Muscle of arm (tissue), 12 donors: ENCODE measurements around the gene TREML4. TPM values are rescaled to one million over a fixed set of nuclear protein-coding genes. Genes with fewer than 3 reads are reported as not detected.

Experiments
- DNase-seq: peaks from one replicate; pipeline ENCODE4 v3.0.0-alpha.2; 2013
- polyA plus RNA-seq, 12 donors: library from polyadenylated mRNA; unstranded; fragments of 120-200 nt; gene quantifications; one replicate each; pipeline ENCODE4 v1.2.1, GENCODE V29; 2013; ENCODE audit not compliant: insufficient read length in 12 of 12

TREML4 gene
- polyA plus RNA-seq, 12 donors = not detected

DNA sequence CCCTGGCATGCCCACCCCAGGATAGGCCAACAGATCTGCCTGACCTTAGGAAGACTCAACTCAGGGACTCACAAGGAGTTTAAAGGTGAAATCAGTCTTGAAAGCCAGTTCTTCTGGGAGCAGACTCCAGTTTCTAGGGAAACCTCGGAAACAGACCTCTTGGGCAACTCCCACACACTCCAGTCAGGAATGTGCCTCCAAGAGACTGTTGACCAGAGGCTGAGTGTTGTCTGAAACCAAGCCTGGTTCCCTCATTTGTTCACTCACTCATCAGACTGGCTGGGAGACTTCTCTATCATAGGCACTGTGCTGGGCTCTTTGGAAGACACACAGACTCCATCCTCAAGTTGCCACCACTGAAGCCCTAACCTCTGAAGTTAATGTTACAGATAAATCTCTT lies 56.6 kb downstream of the TREML4 start:
- no peak for DNase-seq

- DNase-seq = no peak
These were observed 58.6 kb downstream of the TREML4 start, which contains the start of gene TREM1 for GRCh38 chr6:41286544-41287346. Gene TREM1 (minus strand): TSS chr6:41286682. CDS start chr6:41286655, 27 bp downstream.

DNA sequence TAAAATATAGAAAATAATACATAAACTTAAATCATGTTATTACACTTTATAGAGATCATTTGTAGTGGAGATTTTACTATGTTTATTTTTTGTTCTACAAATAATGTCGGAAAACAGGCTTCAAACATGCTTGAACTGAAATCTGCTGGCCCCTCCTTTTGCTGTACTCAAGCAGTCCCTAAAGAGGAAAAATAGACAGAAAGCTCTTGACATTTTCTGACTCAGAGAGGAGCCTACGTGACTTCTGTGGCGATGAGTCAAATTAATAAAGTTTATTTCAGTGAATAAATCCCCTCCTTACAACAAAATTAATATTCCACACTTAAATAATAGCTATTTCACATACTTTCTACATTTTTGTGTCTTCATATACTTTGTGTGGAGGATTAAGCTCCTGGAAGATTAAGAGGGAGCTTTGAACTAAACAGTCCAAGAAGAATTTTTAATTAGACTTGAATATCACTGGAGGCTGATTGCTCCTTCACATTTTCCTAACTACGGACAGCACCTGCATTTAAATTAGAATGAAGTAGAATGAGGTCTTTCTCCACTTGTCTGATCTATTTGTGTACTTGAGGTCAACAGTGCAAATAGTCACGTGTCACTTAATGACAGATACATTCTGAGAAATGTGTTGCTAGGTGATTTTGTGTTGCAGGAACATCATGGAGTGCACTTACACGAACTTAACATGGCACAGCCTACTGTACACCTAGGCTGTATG lies 60.0 kb downstream of the TREML4 start:
- no peak for DNase-seq

Other genes starting within 250 kb of the TREML4 start
- gene UNC5CL, start 189.1 kb upstream of the TREML4 start, polyA plus RNA-seq = 10 to 100 TPM in 1 of 12 donors, 1 to 10 TPM in 10, not detected in 1; 1.8 to 15.4 (median 3.2) TPM
- 1 to 10 TPM in 5 of 12 donors, under 1 TPM in 4, not detected in 3; 0.25 to 2.1 (median 1.0) TPM for gene TSPO2, start 185.9 kb upstream of the TREML4 start, polyA plus RNA-seq
- 100 to 1,000 TPM in 11 of 12 donors, not detected in 1; 143 to 903 (median 431) TPM for gene APOBEC2, start 175.1 kb upstream of the TREML4 start, polyA plus RNA-seq
- gene OARD1, start 156.0 kb upstream of the TREML4 start, polyA plus RNA-seq = 10 to 100 TPM in 11 of 12 donors, not detected in 1; 10.7 to 33.4 (median 19.2) TPM
- 10 to 100 TPM in 11 of 12 donors, not detected in 1; 20.6 to 39.4 (median 29.9) TPM for gene NFYA, start 155.4 kb upstream of the TREML4 start, polyA plus RNA-seq
- 1 to 10 TPM in 1 of 12 donors, under 1 TPM in 3, not detected in 8; 0.20 to 1.0 (median 0.37) TPM for gene TREML1, start 74.0 kb upstream of the TREML4 start, polyA plus RNA-seq
- under 1 TPM in 8 of 12 donors, not detected in 4; 0.26 to 0.60 (median 0.41) TPM for gene TREM2, start 65.2 kb upstream of the TREML4 start, polyA plus RNA-seq
- under 1 TPM in 9 of 12 donors, not detected in 3; 0.08 to 0.58 (median 0.14) TPM for gene TREML2, start 27.2 kb upstream of the TREML4 start, polyA plus RNA-seq
- gene TREM1, start 58.3 kb downstream of the TREML4 start, polyA plus RNA-seq = 1 to 10 TPM in 1 of 12 donors, under 1 TPM in 5, not detected in 6; 0.19 to 2.2 (median 0.52) TPM
- gene NCR2, start 107.3 kb downstream of the TREML4 start, polyA plus RNA-seq = not detected